ENCODE data around the gene STK32C. TPM values are rescaled to one million over a fixed set of nuclear protein-coding genes. Genes with fewer than 3 reads are reported as not detected.

STK32C gene
- total RNA-seq, 1 donor from 2014 or later: 4.7 TPM

DNA sequence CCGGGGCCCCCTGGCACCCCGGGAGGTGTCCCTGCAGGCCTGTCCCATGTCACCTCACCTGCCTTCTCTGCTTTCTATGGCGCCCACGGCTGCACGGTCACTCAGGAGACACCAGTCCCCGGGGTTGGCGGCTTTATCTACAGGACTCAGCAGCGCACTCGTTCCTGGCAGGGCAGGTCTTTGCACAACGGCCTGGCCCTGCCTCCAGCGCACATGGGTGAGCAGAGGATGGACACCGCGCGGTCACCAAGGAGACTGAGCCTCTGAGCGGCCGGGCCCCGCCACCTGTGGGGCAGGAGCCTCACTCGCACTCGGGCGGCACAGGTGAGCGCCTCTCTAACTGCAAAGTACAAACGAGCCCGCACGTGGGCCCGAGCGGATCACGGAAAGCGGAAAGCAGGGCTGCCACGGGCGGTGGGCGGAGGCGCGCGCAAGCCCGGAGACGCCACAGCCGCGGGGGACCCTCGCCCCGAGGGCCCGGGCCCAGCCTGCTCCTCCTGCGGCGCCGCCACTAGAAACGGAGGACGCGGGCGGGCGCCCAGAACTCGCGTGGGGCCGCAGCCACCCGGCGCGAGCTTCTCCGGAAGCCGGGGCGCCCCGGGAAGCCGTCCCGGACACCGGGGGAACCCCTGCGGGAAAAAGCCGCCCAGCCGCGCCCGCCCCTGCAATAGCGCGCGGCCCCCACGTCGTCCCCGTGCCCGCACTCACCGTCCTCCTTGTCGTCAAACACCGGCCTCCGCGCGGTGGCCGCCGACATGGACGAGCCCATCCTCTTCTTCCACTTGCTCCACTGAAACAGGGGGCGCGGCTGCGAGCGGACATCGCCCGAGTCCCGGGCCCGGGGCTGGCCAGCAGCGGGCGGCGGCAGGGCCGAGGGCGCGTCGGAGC is 642 bp downstream of the STK32C start:
- Histone ChIP-seq H3K27me3 (no peaks in the 10 kb centered on the region), H3K4me3 (peak overlapping the region; percentile 57 to 93), H3K27ac (peak overlapping the region; percentile 36), H3K36me3 (no peaks in the 10 kb centered on the region), H3K4me1 (peaks cover 19% of the 10 kb centered on the region), H3K9me3 (no peaks in the 10 kb centered on the region)
- no peak for DNase-seq (ENCODE audit: extremely low spot score in 2 of 2)
- intact Hi-C loops (cut with DNase I): no loop called here
- TF ChIP-seq POLR2A (IDR thresholded peaks at IDR 0.05): no peak
- TF ChIP-seq, protein P1, sequence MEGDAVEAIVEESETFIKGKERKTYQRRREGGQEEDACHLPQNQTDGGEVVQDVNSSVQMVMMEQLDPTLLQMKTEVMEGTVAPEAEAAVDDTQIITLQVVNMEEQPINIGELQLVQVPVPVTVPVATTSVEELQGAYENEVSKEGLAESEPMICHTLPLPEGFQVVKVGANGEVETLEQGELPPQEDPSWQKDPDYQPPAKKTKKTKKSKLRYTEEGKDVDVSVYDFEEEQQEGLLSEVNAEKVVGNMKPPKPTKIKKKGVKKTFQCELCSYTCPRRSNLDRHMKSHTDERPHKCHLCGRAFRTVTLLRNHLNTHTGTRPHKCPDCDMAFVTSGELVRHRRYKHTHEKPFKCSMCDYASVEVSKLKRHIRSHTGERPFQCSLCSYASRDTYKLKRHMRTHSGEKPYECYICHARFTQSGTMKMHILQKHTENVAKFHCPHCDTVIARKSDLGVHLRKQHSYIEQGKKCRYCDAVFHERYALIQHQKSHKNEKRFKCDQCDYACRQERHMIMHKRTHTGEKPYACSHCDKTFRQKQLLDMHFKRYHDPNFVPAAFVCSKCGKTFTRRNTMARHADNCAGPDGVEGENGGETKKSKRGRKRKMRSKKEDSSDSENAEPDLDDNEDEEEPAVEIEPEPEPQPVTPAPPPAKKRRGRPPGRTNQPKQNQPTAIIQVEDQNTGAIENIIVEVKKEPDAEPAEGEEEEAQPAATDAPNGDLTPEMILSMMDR (IDR thresholded peaks at IDR 0.05): no peak
- no peak for TF ChIP-seq POLR2AphosphoS5 (IDR thresholded peaks at IDR 0.05; ENCODE audit: insufficient read depth in 1 of 2, low read depth in 1 of 2)

DNA sequence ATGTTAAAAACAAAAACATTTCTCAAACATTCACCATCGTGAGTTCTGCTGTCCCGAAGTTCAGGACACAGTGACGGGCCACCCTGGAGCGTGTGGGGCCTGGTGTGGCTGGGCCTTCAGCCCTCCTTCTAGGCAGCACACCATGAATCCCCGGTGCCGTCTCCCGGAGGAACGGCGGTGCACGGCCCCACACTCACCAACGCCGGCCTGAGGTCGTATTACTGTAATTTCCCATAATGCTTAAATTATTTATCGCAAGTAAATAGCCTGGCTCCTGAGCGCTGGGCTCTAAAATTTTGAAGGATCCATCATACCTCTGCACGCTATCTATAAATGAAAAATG is 1.4 kb downstream of the STK32C start:
- no peak for DNase-seq (ENCODE audit: extremely low spot score in 2 of 2)
- no peaks in the 10 kb centered on the region for H3K36me3 ChIP-seq
- no peak overlapping the region for H3K27ac ChIP-seq
- H3K27me3 ChIP-seq: no peaks in the 10 kb centered on the region
- TF ChIP-seq POLR2A (IDR thresholded peaks at IDR 0.05): no peak
- intact Hi-C loops (cut with DNase I): no loop called here
- no peaks in the 10 kb centered on the region for H3K9me3 ChIP-seq
- H3K4me1 ChIP-seq: peaks cover 19% of the 10 kb centered on the region
- H3K4me3 ChIP-seq: no peak overlapping the region

DNA sequence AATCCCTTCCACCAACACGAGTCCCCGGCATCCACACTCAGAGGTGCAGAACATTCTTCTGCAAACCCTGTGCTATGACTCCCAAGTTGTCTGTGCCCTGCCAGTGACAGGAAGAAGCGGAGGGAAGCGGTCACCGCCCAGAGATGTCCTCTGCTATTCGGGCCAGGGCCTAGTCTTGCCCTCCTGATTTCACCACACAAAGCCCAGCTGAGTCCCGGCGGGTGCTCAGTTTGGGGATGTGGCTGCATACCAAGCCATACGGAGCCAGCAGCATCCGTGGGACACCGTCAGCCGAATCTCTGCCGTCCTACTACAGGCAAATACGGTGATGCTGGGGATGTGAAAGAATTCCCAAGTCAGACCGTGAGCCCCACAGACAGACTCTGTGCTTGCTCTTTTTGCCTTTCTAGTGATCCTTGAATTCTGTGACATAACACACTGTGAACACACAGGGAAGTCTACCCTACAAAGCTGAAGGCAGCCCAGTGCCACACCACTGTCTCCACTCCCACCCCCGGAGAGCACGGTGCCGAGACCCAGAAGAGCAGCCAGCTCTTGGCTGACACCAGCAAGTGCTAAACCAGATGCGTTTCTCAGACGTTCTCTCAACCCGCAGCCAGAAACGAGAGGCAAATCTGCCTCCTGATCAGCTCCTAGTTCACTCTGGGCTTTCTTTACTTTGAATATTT is 2.0 kb downstream of the STK32C start:
- Histone ChIP-seq H3K4me3 (no peak overlapping the region), H3K27ac (no peak overlapping the region), H3K36me3 (no peaks in the 10 kb centered on the region), H3K27me3 (no peaks in the 10 kb centered on the region), H3K9me3 (no peaks in the 10 kb centered on the region), H3K4me1 (peaks cover 19% of the 10 kb centered on the region)
- intact Hi-C loops (cut with DNase I): no loop called here
- DNase-seq (ENCODE audit: extremely low spot score in 2 of 2): no peak
- TF ChIP-seq POLR2AphosphoS5 (IDR thresholded peaks at IDR 0.05; ENCODE audit: insufficient read depth in 1 of 2, low read depth in 1 of 2) (no peak), POLR2A (IDR thresholded peaks at IDR 0.05) (no peak)
- TF ChIP-seq, protein P1 (IDR thresholded peaks at IDR 0.05): no peak

DNA sequence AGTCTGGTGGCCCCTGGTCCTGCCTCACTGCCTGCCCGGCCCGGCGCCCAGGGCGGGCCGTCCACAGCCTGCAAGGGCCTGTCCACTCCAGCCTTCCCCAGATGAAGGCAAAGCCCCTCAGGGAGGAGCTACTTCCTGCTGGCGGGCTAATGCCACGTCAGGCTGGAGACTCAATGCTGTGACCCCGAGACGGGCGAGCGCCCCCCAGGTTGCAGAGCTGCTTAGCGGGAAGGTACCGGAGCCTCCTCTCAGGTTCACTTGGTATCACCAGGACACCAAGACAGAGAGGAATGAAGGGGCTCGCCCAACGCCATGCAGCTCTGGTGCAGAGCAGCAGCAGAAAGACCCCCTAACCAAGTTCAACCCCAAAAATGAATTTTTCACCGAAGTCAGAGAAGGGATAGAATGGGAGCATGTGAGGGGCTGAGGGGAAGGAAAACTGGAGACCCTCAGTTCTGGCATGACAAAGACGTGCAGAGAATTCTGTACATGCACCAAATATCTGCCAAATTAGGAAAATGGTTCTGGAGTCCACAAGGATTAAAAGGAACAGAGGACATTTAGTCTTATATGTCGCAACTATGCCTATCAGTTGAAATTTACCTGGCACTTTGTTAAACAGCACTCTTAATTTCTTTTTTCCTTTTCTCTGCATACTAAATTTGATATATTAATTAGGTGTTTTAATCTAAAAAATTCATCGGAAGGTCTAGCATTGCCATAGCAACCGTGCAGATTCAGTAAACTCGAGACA is 2.8 kb downstream of the STK32C start:
- intact Hi-C loops (cut with DNase I): no loop called here
- Histone ChIP-seq H3K36me3 (no peaks in the 10 kb centered on the region), H3K27me3 (no peaks in the 10 kb centered on the region), H3K4me1 (peaks cover 19% of the 10 kb centered on the region), H3K9me3 (no peaks in the 10 kb centered on the region), H3K4me3 (no peak overlapping the region), H3K27ac (no peak overlapping the region)
- no peak for DNase-seq (ENCODE audit: extremely low spot score in 2 of 2)
- no peak for TF ChIP-seq POLR2A (IDR thresholded peaks at IDR 0.05)

DNA sequence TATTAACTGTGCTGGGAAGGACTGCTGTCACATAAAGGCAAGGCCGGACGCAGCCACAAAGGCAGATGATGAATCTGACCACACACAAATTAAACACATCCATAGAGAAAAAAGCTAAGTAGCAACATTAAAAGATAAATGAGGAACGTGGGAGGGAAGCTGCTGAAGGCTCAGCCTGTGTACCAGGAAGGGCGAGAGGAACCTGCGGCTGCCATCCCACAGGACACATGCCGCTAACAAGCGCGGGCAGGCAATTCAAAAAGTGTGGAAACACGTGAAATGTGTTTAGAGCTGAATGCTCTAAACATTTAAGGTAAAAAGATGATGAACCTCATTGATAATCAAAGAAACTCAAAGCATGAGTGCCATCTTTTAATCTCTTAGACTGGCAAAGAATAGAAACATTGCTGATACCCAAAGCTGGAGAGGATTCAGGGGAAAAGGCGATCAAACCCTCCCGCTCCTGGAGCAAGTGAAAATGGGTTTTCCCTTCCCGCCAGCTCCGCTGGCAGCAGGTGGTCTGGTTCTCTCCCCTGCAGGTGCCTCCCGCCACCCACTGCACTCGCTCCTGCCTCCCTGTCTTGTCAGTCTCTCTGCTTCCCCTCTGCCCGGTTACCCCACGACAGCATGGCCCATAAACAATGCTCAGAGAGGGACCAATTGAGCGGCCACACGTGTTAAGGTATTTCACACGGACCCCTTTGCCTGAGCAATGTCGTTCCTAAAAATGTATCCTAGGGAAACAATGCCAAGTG is 4.2 kb downstream of the STK32C start:
- Histone ChIP-seq H3K27me3 (no peaks in the 10 kb centered on the region), H3K36me3 (no peaks in the 10 kb centered on the region), H3K27ac (no peak overlapping the region), H3K9me3 (no peaks in the 10 kb centered on the region), H3K4me3 (no peak overlapping the region), H3K4me1 (peaks cover 10% of the 10 kb centered on the region)
- intact Hi-C loops (cut with DNase I): no loop called here
- TF ChIP-seq POLR2AphosphoS5 (IDR thresholded peaks at IDR 0.05; ENCODE audit: insufficient read depth in 1 of 2, low read depth in 1 of 2): no peak
- no peak for TF ChIP-seq POLR2A (IDR thresholded peaks at IDR 0.05)
- TF ChIP-seq, protein P1 (IDR thresholded peaks at IDR 0.05): no peak
- DNase-seq (ENCODE audit: extremely low spot score in 2 of 2): no peak
